Measurements from ENCODE around the gene AURKB.

AURKB gene

DNA sequence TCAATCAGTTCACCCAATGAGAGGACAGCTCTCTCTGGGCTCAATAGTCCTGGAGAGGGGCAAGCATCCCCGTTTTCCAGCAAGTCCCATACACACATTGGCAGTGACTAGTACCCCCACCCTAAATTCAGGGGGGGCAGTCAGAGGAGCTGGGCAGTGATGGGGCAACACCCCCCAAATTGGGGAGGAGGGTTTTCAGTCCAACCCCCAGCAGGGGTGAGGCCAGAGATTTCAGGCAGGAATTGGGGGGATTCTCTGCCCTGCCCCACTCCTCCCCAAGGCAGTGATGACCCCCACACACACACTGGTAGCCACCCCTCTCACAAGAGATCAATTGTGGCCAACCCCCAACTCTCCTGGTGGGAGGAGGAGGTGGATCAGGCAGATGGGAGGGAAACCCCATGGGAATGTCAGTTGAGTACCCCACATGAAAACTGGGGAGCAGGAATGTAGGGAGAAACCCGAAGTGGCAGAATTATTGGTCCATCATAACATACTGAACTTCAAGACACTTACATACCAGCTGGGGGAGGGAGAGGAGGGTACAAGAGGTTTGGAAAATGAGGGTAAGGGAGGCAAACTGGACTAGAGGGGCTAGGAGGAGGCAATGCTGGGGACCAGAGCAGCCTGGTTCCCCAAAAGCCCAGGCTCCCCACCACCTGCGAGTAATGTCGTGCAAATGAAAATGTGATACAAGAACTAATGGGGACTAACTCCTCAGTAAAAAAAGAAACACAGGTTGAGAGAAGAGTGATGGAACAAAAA, 50.7 kb downstream of the AURKB start:
- DNase-seq (ENCODE audit: low read depth), result no peak
- TF ChIP-seq, protein P1, sequence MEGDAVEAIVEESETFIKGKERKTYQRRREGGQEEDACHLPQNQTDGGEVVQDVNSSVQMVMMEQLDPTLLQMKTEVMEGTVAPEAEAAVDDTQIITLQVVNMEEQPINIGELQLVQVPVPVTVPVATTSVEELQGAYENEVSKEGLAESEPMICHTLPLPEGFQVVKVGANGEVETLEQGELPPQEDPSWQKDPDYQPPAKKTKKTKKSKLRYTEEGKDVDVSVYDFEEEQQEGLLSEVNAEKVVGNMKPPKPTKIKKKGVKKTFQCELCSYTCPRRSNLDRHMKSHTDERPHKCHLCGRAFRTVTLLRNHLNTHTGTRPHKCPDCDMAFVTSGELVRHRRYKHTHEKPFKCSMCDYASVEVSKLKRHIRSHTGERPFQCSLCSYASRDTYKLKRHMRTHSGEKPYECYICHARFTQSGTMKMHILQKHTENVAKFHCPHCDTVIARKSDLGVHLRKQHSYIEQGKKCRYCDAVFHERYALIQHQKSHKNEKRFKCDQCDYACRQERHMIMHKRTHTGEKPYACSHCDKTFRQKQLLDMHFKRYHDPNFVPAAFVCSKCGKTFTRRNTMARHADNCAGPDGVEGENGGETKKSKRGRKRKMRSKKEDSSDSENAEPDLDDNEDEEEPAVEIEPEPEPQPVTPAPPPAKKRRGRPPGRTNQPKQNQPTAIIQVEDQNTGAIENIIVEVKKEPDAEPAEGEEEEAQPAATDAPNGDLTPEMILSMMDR (IDR thresholded peaks at IDR 0.05; ENCODE audit: low read depth, low read length, missing control alignments), result peak; percentile 25
- H3K4me3 ChIP-seq (ENCODE audit: low read depth, low read length), result no peak overlapping the region

DNA sequence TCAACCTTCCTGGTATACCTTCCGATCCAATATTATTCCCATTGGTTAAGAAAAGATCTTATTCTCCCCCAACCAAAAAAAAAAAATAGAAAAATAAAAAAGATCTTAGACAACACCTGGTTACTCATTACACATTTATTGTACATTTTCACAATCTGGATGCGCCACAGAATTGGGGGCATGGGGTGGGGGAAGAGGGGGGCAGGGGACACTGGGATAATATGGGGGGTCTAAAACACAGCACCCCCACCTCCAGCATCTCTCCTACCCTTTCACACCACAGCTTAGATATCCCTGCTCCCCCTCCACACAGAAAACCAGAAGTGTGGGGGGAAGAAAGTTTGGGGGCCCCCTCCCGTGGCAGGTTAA, 51.4 kb downstream of the AURKB start:
- no peak for DNase-seq (ENCODE audit: low read depth)
- no peak overlapping the region for H3K4me3 ChIP-seq (ENCODE audit: low read depth, low read length)
- TF ChIP-seq, protein P1 (IDR thresholded peaks at IDR 0.05; ENCODE audit: low read depth, low read length, missing control alignments), result no peak

DNA sequence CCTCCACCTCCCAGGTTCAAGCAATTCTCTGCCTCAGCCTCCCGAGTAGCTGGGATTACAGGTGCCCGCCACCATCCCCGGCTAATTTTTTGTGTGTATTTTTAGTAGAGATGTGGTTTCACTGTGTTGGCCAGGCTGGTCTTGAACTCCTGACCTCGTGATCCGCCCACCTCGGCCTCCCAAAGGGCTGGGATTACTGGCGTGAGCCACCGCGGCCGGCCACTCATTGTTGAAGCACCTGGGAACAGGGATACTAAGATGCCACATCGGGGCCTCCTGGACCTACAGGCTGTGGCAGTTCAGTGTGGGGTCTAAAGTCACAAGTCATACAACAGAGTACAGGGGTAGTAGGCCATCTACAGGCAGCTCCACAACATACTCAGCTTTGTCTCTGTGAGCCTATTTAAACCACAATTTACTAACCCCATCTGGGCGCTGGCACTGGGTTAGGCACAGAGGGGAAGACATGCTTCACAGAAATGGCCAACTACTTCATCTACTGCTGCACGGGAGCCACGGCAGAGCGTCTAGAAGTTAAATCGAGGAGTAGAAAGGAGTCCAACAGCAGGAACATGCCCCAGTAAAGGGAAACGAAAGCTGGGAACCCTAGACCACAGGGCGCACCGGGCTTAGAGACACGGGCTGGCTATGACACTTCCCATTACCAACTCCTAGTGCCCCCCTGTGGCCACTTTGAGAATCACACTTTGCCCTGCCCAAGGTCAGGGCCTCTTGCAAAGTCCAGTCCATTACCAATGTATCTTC, 51.9 kb downstream of the AURKB start:
- peak; percentile 71 for DNase-seq (ENCODE audit: low read depth)
- H3K4me3 ChIP-seq (ENCODE audit: low read depth, low read length), result no peak overlapping the region
- TF ChIP-seq, protein P1 (IDR thresholded peaks at IDR 0.05; ENCODE audit: low read depth, low read length, missing control alignments), result peak; percentile 93

DNA sequence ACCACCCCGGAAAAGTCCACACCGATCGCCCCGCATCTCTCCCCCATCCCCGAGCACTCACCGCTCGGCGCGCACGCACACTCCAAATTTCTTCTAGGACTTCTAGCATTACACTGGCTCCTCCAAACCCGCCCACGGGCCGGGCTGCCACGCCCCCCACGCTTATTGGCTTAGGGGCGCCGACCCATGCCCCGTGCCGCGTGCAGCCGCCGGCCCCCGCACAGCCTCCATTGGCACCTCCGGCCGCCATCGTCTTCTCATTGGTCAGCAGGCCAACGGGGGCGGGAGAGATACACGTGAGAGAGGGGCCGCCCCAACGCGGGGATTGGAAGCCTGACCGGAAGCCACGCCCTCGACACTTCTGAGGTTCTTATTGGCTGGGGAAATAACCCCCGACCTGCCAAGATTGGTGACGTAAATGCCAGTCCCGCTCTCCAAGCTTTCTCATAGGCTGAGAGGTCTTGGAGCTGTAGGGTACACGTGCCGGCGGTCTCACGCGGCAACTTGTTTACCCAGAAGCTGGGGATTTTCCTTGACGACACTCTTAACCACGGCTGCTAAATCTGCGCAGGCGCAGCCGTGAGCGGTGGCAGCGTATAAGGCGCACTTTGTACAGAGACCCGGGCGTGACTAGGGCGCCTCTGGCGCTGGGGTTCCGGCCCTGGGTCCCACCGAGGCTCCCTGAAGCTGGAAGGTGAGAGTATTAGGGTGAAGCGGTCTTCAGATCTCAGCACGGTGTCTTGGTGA, 54.0 kb downstream of the AURKB start:
- TF ChIP-seq, protein P1 (IDR thresholded peaks at IDR 0.05; ENCODE audit: low read depth, low read length, missing control alignments), result no peak
- H3K4me3 ChIP-seq (ENCODE audit: low read depth, low read length), result peak overlapping the region; percentile 61
- DNase-seq (ENCODE audit: low read depth), result peak; percentile 100

DNA sequence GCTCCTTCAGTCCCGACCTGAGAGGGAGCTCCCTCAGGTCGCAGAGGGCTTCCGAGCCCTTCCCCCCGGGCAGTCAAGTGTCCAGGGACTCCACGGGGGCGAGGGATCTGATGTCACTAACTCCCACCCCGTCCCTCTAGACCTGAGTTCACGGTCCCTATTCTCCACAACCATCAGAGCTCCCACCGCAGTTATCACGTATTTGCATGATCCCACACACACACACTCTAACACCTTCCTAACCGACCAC, 54.5 kb downstream of the AURKB start:
- TF ChIP-seq, protein P1 (IDR thresholded peaks at IDR 0.05; ENCODE audit: low read depth, low read length, missing control alignments), result no peak
- peak overlapping the region; percentile 61 for H3K4me3 ChIP-seq (ENCODE audit: low read depth, low read length)
- no peak for DNase-seq (ENCODE audit: low read depth)

DNA sequence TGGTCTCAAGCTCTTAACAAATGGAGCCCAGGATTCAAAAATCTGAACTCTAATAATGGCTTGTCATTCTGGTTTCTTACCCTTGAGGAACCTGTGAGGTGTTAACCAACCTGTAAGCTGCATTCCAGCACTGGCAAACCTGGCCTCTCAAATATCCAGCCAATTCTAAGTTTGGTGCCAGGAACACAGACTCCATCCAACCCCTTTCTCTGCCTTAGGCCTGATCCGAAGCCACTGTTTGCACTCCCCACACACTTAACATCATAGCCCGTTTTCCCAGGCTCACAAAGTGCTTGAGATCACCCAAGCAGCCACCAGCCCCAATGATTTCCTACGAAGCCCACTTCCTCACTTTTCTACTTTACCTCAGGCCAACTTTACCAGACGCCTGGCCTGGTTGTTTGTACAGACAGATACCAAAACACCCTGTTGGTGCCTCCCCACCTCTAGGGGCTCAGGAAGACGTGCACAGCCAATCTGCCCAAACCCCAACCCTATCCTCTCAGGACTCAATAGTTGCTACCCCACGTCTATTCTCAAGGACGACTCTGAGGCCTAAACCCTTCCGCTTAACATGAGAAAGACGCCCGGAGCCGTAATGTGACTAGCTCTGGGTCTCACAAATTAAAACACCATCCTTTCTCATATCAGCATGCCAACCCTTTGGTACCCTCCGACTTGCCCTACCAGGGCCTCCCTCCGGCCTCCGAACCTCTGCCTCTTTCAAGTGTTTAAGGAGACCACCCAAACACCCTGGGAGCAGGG, 55.0 kb downstream of the AURKB start:
- TF ChIP-seq, protein P1 (IDR thresholded peaks at IDR 0.05; ENCODE audit: low read depth, low read length, missing control alignments), result no peak
- H3K4me3 ChIP-seq (ENCODE audit: low read depth, low read length), result peak overlapping the region; percentile 61

More for the DNA sequence above, 55.0 kb downstream of the AURKB start:
- DNase-seq (ENCODE audit: low read depth), result no peak

Data from GM12864 (cell line).